Adipose tissue (tissue), 3 donors: Measurements from ENCODE around the gene RNASET2. TPM values are rescaled to one million over a fixed set of nuclear protein-coding genes. Genes with fewer than 3 reads are reported as not detected.
"Not testable (repeated sequence)": the region's sequence is repeated elsewhere in the genome, so short reads cannot be mapped to it uniquely, and the experiment has no call there.

Experiments used
- H3K27ac ChIP-seq: one replicate; pipeline ENCODE4 v1.5.1; 2013; ENCODE audit warnings: low read depth, low read length
- WGBS, 3 donors: extraction: QIAGEN DNeasy Blood & Tissue Kit; methylation state at CpG; one replicate each; pipeline ENCODE4 v1.1.7; 2013; 5-methylcytosine and 5-hydroxymethylcytosine counted together
- polyA plus RNA-seq, 3 donors: library from polyadenylated mRNA; stranded (reverse); fragments of 200-250 nt; gene quantifications; one replicate each; pipeline ENCODE4 v1.2.3, GENCODE V29; 2013
- donor health status: healthy with polysubstance abuse.
- donor health status: Bipolar disorder and iron deficiency.
- donor health status: healthy.

Gene RNASET2
- polyA plus RNA-seq, 3 donors: 20.5 to 36.9 (median 34.4) TPM

GRCh38 chr6:166933396-166933795 is 23.0 kb downstream of the RNASET2 start:
- no peak overlapping the region for H3K27ac ChIP-seq
- 97 to 98% (median 97%) methylated on average over 6 of the region's 6 CpGs for WGBS, 3 donors

- no peak overlapping the region for H3K27ac ChIP-seq
- 95 to 97% (median 97%) methylated on average over 10 of the region's 10 CpGs for WGBS, 3 donors
These were observed 23.7 kb downstream of the RNASET2 start for GRCh38 chr6:166932616-166933015.

GRCh38 chr6:166932116-166932515 is 24.2 kb downstream of the RNASET2 start:
- 89 to 93% (median 90%) methylated on average over 6 of the region's 6 CpGs for WGBS, 3 donors
- no peak overlapping the region for H3K27ac ChIP-seq

DNA sequence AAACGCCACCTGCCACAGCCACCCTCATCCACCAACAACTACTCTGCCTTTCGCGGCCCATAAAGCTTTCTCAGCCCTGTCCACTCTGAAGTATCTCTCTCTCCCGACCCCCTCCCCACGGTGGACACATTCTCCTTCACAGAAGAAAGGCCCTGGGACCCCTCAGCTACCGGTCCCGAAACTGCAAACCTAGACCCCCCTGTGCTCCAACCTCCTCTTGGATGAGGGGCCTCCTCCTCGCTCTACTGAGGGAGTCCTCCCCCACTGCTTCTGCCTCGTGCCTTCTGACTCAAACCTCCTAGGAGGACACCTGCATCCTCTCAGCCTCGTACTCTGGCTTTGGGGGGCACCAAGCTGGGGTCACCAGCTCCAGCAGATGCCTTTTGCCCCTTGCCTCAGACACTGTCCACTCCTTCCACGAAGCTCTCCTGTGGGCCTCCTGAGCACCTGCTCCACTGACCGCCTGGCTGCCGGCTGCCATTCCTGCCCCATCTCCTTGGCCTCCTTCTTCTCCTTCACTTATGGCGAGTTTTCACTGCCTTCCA is 24.9 kb downstream of the RNASET2 start:
- 94 to 97% (median 97%) methylated on average over 14 of the region's 14 CpGs for WGBS, 3 donors
- no peak overlapping the region for H3K27ac ChIP-seq

- 95 to 100% (median 95%) methylated on average over 4 of the region's 4 CpGs for WGBS, 3 donors
- no peak overlapping the region for H3K27ac ChIP-seq
These were observed 25.9 kb downstream of the RNASET2 start for GRCh38 chr6:166930354-166930891.

DNA sequence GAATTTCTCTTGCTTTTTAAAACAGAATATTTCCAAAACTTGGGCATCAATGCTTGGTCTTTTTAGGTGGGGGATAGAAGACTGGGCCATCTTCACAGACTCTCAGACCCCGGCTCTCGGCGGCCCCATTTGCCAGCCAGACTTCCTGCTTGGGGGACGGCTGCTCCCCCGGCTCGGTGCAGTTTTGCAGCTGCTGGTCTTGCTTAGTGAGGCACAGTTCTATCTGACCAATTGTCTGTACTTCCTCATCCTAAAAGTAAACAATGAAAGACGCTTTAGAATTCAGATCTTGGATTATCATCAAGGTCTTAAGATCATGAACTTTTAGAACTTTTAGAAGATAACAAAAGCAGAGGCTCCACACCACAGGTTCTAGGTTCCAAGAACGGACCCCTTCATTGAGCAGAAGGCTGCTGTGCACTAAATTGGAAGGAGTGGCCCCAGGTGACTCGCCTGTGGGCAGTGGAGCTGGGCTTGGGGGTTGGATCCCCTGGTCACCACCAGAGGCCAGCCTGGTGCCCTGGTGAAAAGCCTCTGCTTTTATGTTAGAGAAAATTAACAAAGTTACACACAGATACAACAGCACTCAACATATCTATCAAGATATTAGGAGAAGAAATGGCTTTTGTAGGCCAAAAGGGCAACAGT is 26.7 kb downstream of the RNASET2 start:
- no peak overlapping the region for H3K27ac ChIP-seq
- WGBS, 3 donors: 42 to 74% (median 49%) methylated on average over 9 of the region's 9 CpGs

GRCh38 chr6:166928644-166929541 is 27.5 kb downstream of the RNASET2 start:
- WGBS, 3 donors: 82 to 85% (median 83%) methylated on average over 21 of the region's 21 CpGs
- H3K27ac ChIP-seq: no peak overlapping the region

- WGBS, 3 donors: 82 to 86% (median 84%) methylated on average over 13 of the region's 13 CpGs
- no peak overlapping the region for H3K27ac ChIP-seq
These were observed 28.3 kb downstream of the RNASET2 start for GRCh38 chr6:166927935-166928643.

DNA sequence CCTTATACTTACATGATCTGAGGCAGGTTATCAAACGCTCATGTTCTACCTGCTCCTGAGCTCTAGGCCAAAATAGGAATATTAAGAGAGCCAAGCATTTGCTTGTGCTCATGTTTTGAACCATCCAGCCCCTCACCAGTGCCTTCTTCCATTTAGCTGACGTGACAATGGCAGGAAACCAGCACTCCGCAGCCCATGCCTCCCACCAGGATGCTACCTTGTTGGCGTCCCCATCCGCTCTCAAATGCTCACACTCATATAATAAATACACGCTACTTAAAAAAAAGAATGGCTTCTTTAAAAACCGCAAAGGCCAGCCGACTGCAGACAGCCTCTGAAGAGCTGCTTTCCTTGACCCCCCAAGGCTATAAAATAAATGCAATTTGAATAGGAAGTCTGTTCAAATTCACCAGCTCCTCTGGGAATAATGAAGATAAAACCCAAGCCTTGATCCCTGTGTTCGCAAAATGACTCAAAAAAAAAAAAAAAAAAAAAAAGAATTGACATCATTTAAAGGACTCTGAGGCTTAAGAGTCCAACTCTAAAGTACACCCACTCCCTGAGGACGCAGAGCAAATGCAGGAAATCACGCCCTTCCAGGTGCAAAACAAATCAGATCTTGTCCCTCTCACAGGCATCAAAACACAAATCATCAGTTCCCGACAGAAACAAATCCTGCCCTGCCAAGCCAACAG is 29.0 kb downstream of the RNASET2 start:
- WGBS, 3 donors: 71 to 82% (median 78%) methylated on average over 12 of the region's 12 CpGs

DNA sequence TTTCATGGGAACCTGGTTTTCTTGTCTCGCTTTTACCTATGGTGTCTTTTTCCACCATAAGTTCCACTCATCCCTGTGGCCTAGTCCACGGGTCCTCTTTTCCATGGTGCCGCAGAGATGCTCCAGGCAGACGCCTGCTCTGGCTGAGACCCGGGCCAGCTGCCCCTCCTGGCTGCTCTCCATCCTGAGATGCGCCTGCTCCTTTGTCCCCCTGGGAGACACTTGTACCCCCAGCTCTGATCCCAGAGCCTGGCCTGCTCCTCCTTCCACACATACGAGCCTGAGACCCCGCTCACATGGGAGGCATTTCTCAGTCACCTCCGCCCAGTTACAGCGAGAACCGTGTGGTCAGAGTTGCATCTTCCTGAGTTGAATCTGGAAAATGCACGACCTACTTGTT is 29.6 kb downstream of the RNASET2 start:
- 82 to 90% (median 89%) methylated on average over 12 of the region's 12 CpGs for WGBS, 3 donors
- no peak overlapping the region for H3K27ac ChIP-seq

More for the DNA sequence above, 29.0 kb downstream of the RNASET2 start:
- no peak overlapping the region for H3K27ac ChIP-seq

GRCh38 chr6:166925141-166925996 is 31.0 kb downstream of the RNASET2 start:
- WGBS, 3 donors: 94 to 98% (median 95%) methylated on average over 19 of the region's 19 CpGs
- H3K27ac ChIP-seq: no peak overlapping the region

DNA sequence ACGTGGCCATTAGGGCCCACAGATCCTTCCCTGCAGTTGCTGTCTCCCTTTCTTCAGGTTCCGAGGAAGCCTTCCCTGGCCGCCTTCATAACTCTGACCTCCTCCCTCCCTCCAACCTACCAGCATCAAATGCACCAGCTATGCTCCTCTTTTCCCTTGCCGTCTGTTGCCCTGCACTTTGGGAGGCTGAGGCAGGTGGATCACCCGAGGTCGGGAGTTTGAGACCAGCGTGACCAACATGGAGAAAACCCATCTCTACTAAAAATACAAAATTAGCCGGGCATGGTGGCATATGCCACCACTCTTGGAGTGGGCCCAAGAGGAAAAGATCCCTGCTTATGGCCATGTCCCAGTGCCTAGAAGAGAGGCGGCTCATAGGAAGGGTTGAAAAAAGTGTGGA is 31.8 kb downstream of the RNASET2 start:
- H3K27ac ChIP-seq: no peak overlapping the region
- 96 to 98% (median 97%) methylated on average over 9 of the region's 9 CpGs for WGBS, 3 donors

DNA sequence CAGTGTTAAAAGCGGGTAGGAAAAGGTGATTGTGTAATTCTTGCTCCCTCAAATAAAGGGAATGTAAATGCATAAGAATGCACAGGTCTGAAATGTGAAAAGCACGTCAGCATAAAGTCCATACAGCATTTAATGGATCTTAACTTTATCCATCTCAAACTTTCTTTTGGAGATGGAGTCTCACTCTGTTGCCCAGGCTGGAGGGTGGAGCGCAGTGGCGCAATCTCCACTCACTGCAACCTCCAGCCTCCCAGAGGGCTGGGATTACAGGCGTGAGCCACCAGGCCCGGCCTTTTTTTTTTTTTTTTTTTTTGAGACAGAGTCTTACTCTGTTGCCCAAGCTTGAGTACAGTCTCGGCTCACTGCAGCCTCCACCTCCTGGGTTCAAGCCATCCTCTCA is 33.4 kb downstream of the RNASET2 start:
- no peak overlapping the region for H3K27ac ChIP-seq
- 83 to 99% (median 94%) methylated on average over 7 of the region's 7 CpGs for WGBS, 3 donors

DNA sequence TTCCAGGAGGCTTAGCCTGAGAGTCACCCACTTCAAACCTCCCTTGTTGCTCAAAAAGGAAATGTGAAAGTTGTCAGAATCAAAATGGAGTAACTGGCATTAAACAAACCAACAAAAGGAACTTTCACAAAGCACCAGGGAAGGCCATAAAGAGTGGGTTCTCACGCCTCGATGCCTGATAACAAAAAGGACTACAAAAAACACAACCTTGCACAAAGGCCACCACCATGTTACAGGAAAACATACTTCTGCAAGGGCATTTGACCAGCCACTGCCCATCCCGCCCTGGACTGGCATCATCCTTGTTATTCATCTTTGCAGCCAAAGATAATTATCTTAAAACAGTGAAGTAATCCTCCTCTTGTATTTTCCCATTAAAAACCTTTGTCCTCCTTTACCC is 34.8 kb downstream of the RNASET2 start:
- whole genome bisulfite sequencing, 3 donors: 94 to 99% (median 95%) methylated on average over 3 of the region's 3 CpGs
- H3K27ac ChIP-seq: no peak overlapping the region

- no peak overlapping the region for H3K27ac ChIP-seq
- 94 to 98% (median 94%) methylated on average over 2 of the region's 2 CpGs for WGBS, 3 donors
These were observed 39.5 kb downstream of the RNASET2 start for GRCh38 chr6:166916824-166917223.

DNA sequence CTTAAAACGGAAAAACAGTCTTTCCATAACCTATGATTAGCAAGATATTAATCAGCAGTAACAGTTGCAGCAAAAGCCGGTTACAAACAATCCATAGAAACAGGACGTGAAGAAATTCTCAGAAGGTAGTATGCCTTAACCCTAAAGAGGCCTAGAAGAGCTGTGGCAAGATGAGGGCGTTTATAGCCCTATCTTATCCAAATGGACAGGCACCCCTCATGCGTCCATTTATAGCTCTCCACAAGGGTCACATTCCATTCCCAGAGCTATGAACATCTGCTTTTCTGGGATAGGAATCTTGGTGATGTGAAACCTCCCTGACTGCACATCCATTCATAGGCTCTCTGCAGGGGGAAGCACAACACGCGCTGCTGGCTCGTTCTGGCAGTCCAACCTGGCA is 40.9 kb downstream of the RNASET2 start:
- 73 to 81% (median 80%) methylated on average over 8 of the region's 8 CpGs for WGBS, 3 donors
- H3K27ac ChIP-seq: not testable (repeated sequence)

DNA sequence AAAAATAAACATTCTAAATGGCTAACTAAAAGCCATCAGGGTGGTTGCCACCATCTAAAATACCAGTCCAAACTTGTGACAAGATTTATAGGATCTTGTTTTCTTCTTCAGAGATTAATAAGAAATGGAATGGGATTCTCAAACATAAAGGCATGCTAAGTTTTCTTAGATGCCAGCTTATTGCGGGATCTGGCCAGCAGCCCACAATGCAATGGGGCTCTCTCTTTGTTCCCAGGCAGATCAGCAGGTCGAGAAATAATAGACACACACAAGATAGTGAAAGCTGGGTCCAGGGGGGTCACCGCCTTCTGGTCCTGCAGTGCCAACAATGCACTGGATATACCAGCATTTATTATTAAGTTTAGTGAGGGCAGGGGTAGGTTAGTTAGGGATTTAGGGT is 41.4 kb downstream of the RNASET2 start:
- not testable (repeated sequence) for H3K27ac ChIP-seq
- WGBS, 3 donors: 85 to 92% (median 90%) methylated on average over 3 of the region's 3 CpGs
